Suprapubic skin (tissue), 4 donors: ENCODE results near the gene SCAF8.

Experiments
- EP300 ChIP-seq: sonication (generic); formaldehyde crosslinking; IDR thresholded peaks from one replicate; pipeline ENCODE4 v1.6.1; 2017; ENCODE audit warnings: antibody characterized with exemption
- POLR2A ChIP-seq, 2 donors: fragments of 450-650 bp; IDR thresholded peaks; one replicate each; pipeline ENCODE4 v1.6.1; 2017; ENCODE audit warnings: antibody characterized with exemption in 2 of 2, mild to moderate bottlenecking in 2 of 2, moderate library complexity in 2 of 2
- POLR2AphosphoS5 ChIP-seq, 3 donors: sonication (generic); formaldehyde crosslinking; IDR thresholded peaks; one replicate each; pipeline ENCODE4 v1.6.1; 2017; ENCODE audit warnings: antibody characterized with exemption in 3 of 3
- TF ChIP-seq, protein P1 (sequence below), 2 donors: fragments of 200-600 bp in 1 of 2; fragments of 450-650 bp in 1 of 2; sonication (generic) in 1 of 2; IDR thresholded peaks; one replicate each; pipeline ENCODE4 v1.5.1; 2016 to 2019; ENCODE audit warnings: antibody characterized with exemption in 2 of 2, mild to moderate bottlenecking in 1 of 2, moderate library complexity in 1 of 2

DNA sequence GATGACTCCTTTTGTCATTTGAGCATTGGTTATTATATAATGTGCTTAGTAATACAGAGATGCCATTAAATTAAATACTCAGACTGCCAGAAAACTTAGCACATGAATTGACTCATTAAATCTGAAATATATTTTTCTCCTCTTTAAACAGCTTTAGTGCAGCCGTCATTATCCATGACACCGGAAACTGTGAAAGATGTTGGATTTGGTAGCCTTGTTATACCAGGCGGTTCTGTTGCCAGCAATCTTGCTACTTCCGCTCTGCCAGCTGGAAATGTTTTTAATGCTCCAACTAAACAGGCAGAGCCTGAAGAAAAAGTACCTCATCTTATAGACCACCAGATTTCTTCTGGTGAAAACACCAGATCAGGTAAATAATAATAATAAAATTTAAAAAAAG is 97.6 kb downstream of the SCAF8 start:
- TF ChIP-seq, protein P1, sequence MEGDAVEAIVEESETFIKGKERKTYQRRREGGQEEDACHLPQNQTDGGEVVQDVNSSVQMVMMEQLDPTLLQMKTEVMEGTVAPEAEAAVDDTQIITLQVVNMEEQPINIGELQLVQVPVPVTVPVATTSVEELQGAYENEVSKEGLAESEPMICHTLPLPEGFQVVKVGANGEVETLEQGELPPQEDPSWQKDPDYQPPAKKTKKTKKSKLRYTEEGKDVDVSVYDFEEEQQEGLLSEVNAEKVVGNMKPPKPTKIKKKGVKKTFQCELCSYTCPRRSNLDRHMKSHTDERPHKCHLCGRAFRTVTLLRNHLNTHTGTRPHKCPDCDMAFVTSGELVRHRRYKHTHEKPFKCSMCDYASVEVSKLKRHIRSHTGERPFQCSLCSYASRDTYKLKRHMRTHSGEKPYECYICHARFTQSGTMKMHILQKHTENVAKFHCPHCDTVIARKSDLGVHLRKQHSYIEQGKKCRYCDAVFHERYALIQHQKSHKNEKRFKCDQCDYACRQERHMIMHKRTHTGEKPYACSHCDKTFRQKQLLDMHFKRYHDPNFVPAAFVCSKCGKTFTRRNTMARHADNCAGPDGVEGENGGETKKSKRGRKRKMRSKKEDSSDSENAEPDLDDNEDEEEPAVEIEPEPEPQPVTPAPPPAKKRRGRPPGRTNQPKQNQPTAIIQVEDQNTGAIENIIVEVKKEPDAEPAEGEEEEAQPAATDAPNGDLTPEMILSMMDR (IDR thresholded peaks at IDR 0.05) = no peak
- TF ChIP-seq POLR2A (IDR thresholded peaks at IDR 0.05) (no peak), POLR2AphosphoS5 (IDR thresholded peaks at IDR 0.05) (no peak), EP300 (no peak)
